GM23338 (cell line): ENCODE data around the gene CCNG2.

Experiments used
- CTCF ChIP-seq, 2 experiments: fragments of 200-600 bp in 1 of 2; sonication (generic) in 1 of 2; conservative IDR thresholded peaks; 2 replicates each; pipeline versions ENCODE4 v1.5.1 to v1.6.1; 2016 to 2017; ENCODE audit warnings: antibody characterized with exemption in 2 of 2, low read depth in 2 of 2, mild to moderate bottlenecking in 2 of 2, moderate library complexity in 1 of 2
- POLR2AphosphoS5 ChIP-seq: IDR thresholded peaks from 2 replicates; pipeline ENCODE4 v1.6.1; 2016; ENCODE audit warnings: antibody characterized with exemption, low read depth

- TF ChIP-seq CTCF (conservative IDR thresholded peaks at IDR 0.05; ENCODE audit: low read depth in 2 of 2) = no peak
- no peak for TF ChIP-seq POLR2AphosphoS5
Observed at GRCh38 chr4:77167866-77168265, 10.9 kb downstream of the CCNG2 start.
